B cell (primary cell): ENCODE data around the gene ADARB2. TPM values are rescaled to one million over a fixed set of nuclear protein-coding genes. Genes with fewer than 3 reads are reported as not detected.

ENCODE experiments used
- ATAC-seq: fragments of 200-7000 bp; cut with Tn5 transposase; one replicate; pipeline ENCODE4 v1.10.0; 2021; ENCODE audit warnings: low read depth, mild to moderate bottlenecking, moderate number of reproducible peaks, moderate library complexity
- CTCF ChIA-PET: fragments of 350-600 bp; sonication (Branson Sonifier 250); formaldehyde crosslinking; loops from one replicate; lab custom pipeline; 2021; ENCODE audit warnings: antibody characterized with exemption, inconsistent platforms; lab: Charles Lee
- POLR2A ChIA-PET: fragments of 350-600 bp; sonication (Branson Sonifier 250); formaldehyde crosslinking; loops from one replicate; lab custom pipeline; 2021; ENCODE audit warnings: antibody characterized with exemption; lab: Charles Lee
- DNase-seq: peaks from one replicate; pipeline ENCODE4 v3.0.0; 2013
- H2AFZ ChIP-seq: 2 replicates; pipeline ENCODE4 v1.6.1; 2012; ENCODE audit warnings: mild to moderate bottlenecking, low read depth, low read length; ENCODE audit not compliant: insufficient read depth, poor library complexity, severe bottlenecking
- H3K27ac ChIP-seq, 2 donors: 1 replicate in 1 of 2; 2 replicates in 1 of 2; pipeline ENCODE4 v1.5.1; 2012 to 2013; ENCODE audit warnings: low read length in 2 of 2, mild to moderate bottlenecking in 2 of 2, moderate library complexity in 1 of 2
- H3K27me3 ChIP-seq, 4 experiments: fragments of 200-600 bp in 1 of 4; sonication (generic) in 1 of 4; replicated peaks in 1 of 4; 1 replicate in 2 of 4; 2 replicates in 2 of 4; pipeline versions ENCODE4 v1.6.1 to v1.7.0; 2013 to 2016; ENCODE audit warnings: low read length in 3 of 4, mild to moderate bottlenecking in 2 of 4, mixed read lengths in 1 of 4, moderate library complexity in 1 of 4; ENCODE audit not compliant: insufficient read depth in 4 of 4, control insufficient read depth in 3 of 4; ENCODE audit errors: control extremely low read depth in 1 of 4
- H3K36me3 ChIP-seq, 2 experiments: replicated peaks in 1 of 2; 1 replicate in 1 of 2; 2 replicates in 1 of 2; pipeline versions ENCODE4 v1.6.1 to v1.7.1; 2013; ENCODE audit warnings: low read length in 1 of 2; ENCODE audit not compliant: insufficient read depth in 2 of 2, control insufficient read depth in 1 of 2; ENCODE audit errors: control extremely low read depth in 1 of 2, extremely low read depth in 1 of 2
- H3K4me1 ChIP-seq, 2 donors: fragments of 200-600 bp in 1 of 2; sonication (generic) in 1 of 2; 1 replicate in 1 of 2; 2 replicates in 1 of 2; pipeline versions ENCODE4 v1.5.1 to v1.6.1; 2013 to 2017; ENCODE audit warnings: low read length in 2 of 2; ENCODE audit not compliant: control insufficient read depth in 2 of 2, insufficient read depth in 2 of 2
- H3K4me2 ChIP-seq: replicated peaks from 2 replicates; pipeline ENCODE3; 2012; ENCODE audit warnings: mild to moderate bottlenecking, low read depth, low read length; ENCODE audit not compliant: poor library complexity, severe bottlenecking
- H3K4me3 ChIP-seq, 5 experiments: fragments of 200-600 bp in 1 of 5; sonication (generic) in 1 of 5; 1 replicate in 3 of 5; 2 replicates in 2 of 5; pipeline versions ENCODE4 v1.5.1 to v1.7.0; 2011 to 2016; ENCODE audit warnings: low read length in 4 of 5, mild to moderate bottlenecking in 4 of 5, low read depth in 2 of 5, control low read depth in 1 of 5, moderate library complexity in 1 of 5; ENCODE audit not compliant: insufficient read depth in 1 of 5; ENCODE audit errors: control extremely low read depth in 1 of 5, extremely low read depth in 1 of 5
- H3K79me2 ChIP-seq: fragments of 200-600 bp; sonication (generic); one replicate; pipeline ENCODE4 v1.6.0; 2016; ENCODE audit warnings: low read length; ENCODE audit not compliant: control insufficient read depth, insufficient read depth
- H3K9ac ChIP-seq: fragments of 200-600 bp; sonication (generic); 2 replicates; pipeline ENCODE4 v1.6.1; 2017; ENCODE audit warnings: mild to moderate bottlenecking, low read length, moderate library complexity
- H3K9me3 ChIP-seq, 3 donors: one replicate each; pipeline versions ENCODE4 v1.6.1 to v1.7.1; 2013; ENCODE audit warnings: low read length in 2 of 3; ENCODE audit not compliant: control insufficient read depth in 2 of 3, insufficient read depth in 1 of 3; ENCODE audit errors: control extremely low read depth in 1 of 3
- H4K20me1 ChIP-seq: 2 replicates; pipeline ENCODE4 v1.6.0; 2012; ENCODE audit warnings: mild to moderate bottlenecking, low read length; ENCODE audit not compliant: insufficient read depth, control insufficient read depth, poor library complexity, severe bottlenecking
- H3K27ac Mint-ChIP-seq: one replicate; pipeline ENCODE4 v1.8.0; 2021; ENCODE audit warnings: mixed read lengths
- H3K27me3 Mint-ChIP-seq: one replicate; pipeline ENCODE4 v1.8.0; 2021; ENCODE audit warnings: mixed read lengths
- H3K4me1 Mint-ChIP-seq: one replicate; pipeline ENCODE4 v1.8.0; 2021; ENCODE audit warnings: mixed read lengths
- H3K4me3 Mint-ChIP-seq: one replicate; pipeline ENCODE4 v1.8.0; 2021; ENCODE audit warnings: mixed read lengths
- H3K9me3 Mint-ChIP-seq: one replicate; pipeline ENCODE4 v1.8.0; 2022; ENCODE audit warnings: mixed read lengths; ENCODE audit not compliant: insufficient read depth
- CTCF ChIP-seq: fragments of 200-600 bp; IDR thresholded peaks from one replicate; pipeline ENCODE4 v1.8.0; 2022; ENCODE audit warnings: antibody characterized with exemption, mild to moderate bottlenecking
- EZH2 ChIP-seq: IDR thresholded peaks from 2 replicates; pipeline ENCODE4 v1.6.1; 2012; ENCODE audit warnings: borderline replicate concordance, low read depth, mild to moderate bottlenecking, moderate library complexity, low read length; ENCODE audit not compliant: insufficient read depth, poor library complexity, severe bottlenecking
- WGBS: methylation state at CpG from one replicate; pipeline ENCODE4 v1.1.5; 2013; ENCODE audit warnings: missing lambda C conversion rate; ENCODE audit not compliant: insufficient coverage; 5-methylcytosine and 5-hydroxymethylcytosine counted together
- intact Hi-C: fragments of 100-400 bp; cut with micrococcal nuclease; formaldehyde crosslinking; loops from one replicate; pipeline ENCODE4 v1.10.0; 2022
- polyA plus RNA-seq: library from polyadenylated mRNA; depleted of rRNA; stranded (reverse); fragments of >200 nt; gene quantifications from 2 replicates; pipeline ENCODE4 v1.2.3, GENCODE V29; 2012
- total RNA-seq, 2 donors: library from RNA; stranded (reverse); fragments of 120-200 nt in 1 of 2; gene quantifications; 1 replicate in 1 of 2; 2 replicates in 1 of 2; pipeline versions ENCODE4 v1.2.3 to v1.2.4, GENCODE V29; 2013 to 2022

The ADARB2 gene
- total and polyA plus RNA-seq, 2 donors (not counting 1 experiment from before 2014, with no cell fraction given): 0.13 to 0.96 TPM

- ChIA-PET CTCF (no interaction called here), POLR2A (no interaction called here)
- WGBS: 83% methylated on average over 7 of the region's 7 CpGs
- Histone ChIP-seq H3K79me2 (no peaks in the 10 kb centered on the region), H3K9ac (no peak overlapping the region), H3K4me2 (no peak overlapping the region), H3K4me3 (no peak overlapping the region), H3K4me1 (no peaks in the 10 kb centered on the region), H3K36me3 (no peaks in the 10 kb centered on the region), H3K27me3 (peaks cover 0 to 5% (median 0%) of the 10 kb centered on the region in 4 experiments), H3K9me3 (peaks cover 0 to 2% (median 0%) of the 10 kb centered on the region in 3 donors), H2AFZ (no peak overlapping the region), H4K20me1 (no peaks in the 10 kb centered on the region), H3K27ac (no peak overlapping the region)
- Mint-ChIP-seq H3K4me3 (no peak overlapping the region), H3K27ac (no peak overlapping the region), H3K27me3 (peaks cover 15% of the 10 kb centered on the region), H3K4me1 (no peaks in the 10 kb centered on the region), H3K9me3 (no peaks in the 10 kb centered on the region)
- DNase-seq: no peak
- no peak for ATAC-seq
- TF ChIP-seq CTCF (no peak), EZH2 (no peak)
- intact Hi-C loops: no loop called here
Measured at GRCh38 chr10:1194161-1194560, 543.2 kb downstream of the ADARB2 start.

- ATAC-seq: no peak
- no peak overlapping the region for H3K9ac ChIP-seq
- no peaks in the 10 kb centered on the region for H3K36me3 ChIP-seq
- Mint-ChIP-seq H3K27ac (no peak overlapping the region), H3K27me3 (peaks cover 15% of the 10 kb centered on the region), H3K4me1 (no peaks in the 10 kb centered on the region), H3K4me3 (no peak overlapping the region), H3K9me3 (no peaks in the 10 kb centered on the region)
- DNase-seq: no peak
- H3K4me2 ChIP-seq: no peak overlapping the region
- no peak overlapping the region for H2AFZ ChIP-seq
- no peak for TF ChIP-seq CTCF
- no peak for TF ChIP-seq EZH2
- POLR2A ChIA-PET: no interaction called here
- H4K20me1 ChIP-seq: no peaks in the 10 kb centered on the region
- H3K4me1 ChIP-seq: no peaks in the 10 kb centered on the region
- intact Hi-C loops: no loop called here
- CTCF ChIA-PET: no interaction called here
- peaks cover 0 to 5% (median 0%) of the 10 kb centered on the region in 4 experiments for H3K27me3 ChIP-seq
- WGBS: 60% methylated on average over 1 of the region's 4 CpGs
- peaks cover 0 to 2% (median 0%) of the 10 kb centered on the region in 3 donors for H3K9me3 ChIP-seq
- H3K4me3 ChIP-seq: no peak overlapping the region
- no peak overlapping the region for H3K27ac ChIP-seq
- H3K79me2 ChIP-seq: no peaks in the 10 kb centered on the region
Measured at GRCh38 chr10:1193561-1193960, 543.8 kb downstream of the ADARB2 start.
